ENCODE results near the gene AMZ2. TPM values are rescaled to one million over a fixed set of nuclear protein-coding genes. Genes with fewer than 3 reads are reported as not detected.
A peak's percentile ranks its signal among the peaks of the same experiment; 100 is the strongest.

The AMZ2 gene
- polyA plus RNA-seq, 3 donors, result 34.0 to 67.6 (median 67.2) TPM

- Histone ChIP-seq H4K20me1 (ENCODE audit: insufficient read depth, low read length) (no peaks in the 10 kb centered on the region), H3K4me3 (replicated peaks in 1 of 3; ENCODE audit: low read depth in 2 of 3, low read length in 3 of 3) (no peak overlapping the region), H3K27ac (ENCODE audit: low read depth in 1 of 2, low read length in 2 of 2) (peak overlapping the region; percentile 45 to 82), H3K4me2 (replicated peaks; ENCODE audit: extremely low read depth, low read length, poor library complexity, severe bottlenecking) (peak overlapping the region; percentile 19), H3K4me1 (ENCODE audit: control insufficient read depth in 1 of 2, insufficient read depth in 2 of 2, low read length in 2 of 2) (peaks cover 25 to 34% of the 10 kb centered on the region in 2 donors), H3K79me2 (ENCODE audit: insufficient read depth, low read length) (no peaks in the 10 kb centered on the region), H2AFZ (ENCODE audit: insufficient read depth, low read depth, low read length, poor library complexity, severe bottlenecking) (no peak overlapping the region), H3K9me3 (replicated peaks in 1 of 2; ENCODE audit: control insufficient read depth in 1 of 2, insufficient read depth in 1 of 2, low read length in 2 of 2) (no peaks in the 10 kb centered on the region), H3K36me3 (replicated peaks in 1 of 2; ENCODE audit: control insufficient read depth in 1 of 2, insufficient read depth in 2 of 2, low read length in 2 of 2) (peaks cover 0 to 3% of the 10 kb centered on the region in 2 donors), H3K9ac (ENCODE audit: insufficient read depth, low read length, poor library complexity, severe bottlenecking) (peak overlapping the region; percentile 28), H3K27me3 (ENCODE audit: control insufficient read depth in 2 of 2, insufficient read depth in 2 of 2, low read length in 2 of 2) (no peaks in the 10 kb centered on the region)
- Mint-ChIP-seq H3K9me3 (peaks cover 0 to 2% (median 1%) of the 10 kb centered on the region in 7 donors), H3K27me3 (ENCODE audit: low read depth in 3 of 3) (peaks cover 0 to 5% (median 2%) of the 10 kb centered on the region in 3 donors), H3K27ac (peak overlapping the region; percentile 61 to 92 (median 87)), H3K36me3 (peaks cover 21 to 25% of the 10 kb centered on the region in 2 donors), H3K4me3 (no peak overlapping the region), H3K4me1 (peaks cover 39% of the 10 kb centered on the region)
- intact Hi-C loops (cut with micrococcal nuclease), result no loop called here
- WGBS (ENCODE audit: insufficient coverage), result 10% methylated on average over 2 of the region's 4 CpGs
- no peak for TF ChIP-seq CTCF (IDR thresholded peaks at IDR 0.05)
- peak; percentile 58 to 72 (median 58) for DNase-seq
Observed at GRCh38 chr17:68305142-68305541, 57.3 kb downstream of the AMZ2 start.

Other genes starting within 250 kb of the AMZ2 start
- gene KPNA2, start 212.3 kb upstream of the AMZ2 start, polyA plus RNA-seq, result 10 to 100 TPM; 23.2 to 36.1 (median 23.2) TPM
- 10 to 100 TPM; 12.3 to 24.7 (median 14.0) TPM for gene SLC16A6, start 43.1 kb downstream of the AMZ2 start, polyA plus RNA-seq
- 10 to 100 TPM; 15.5 to 19.3 (median 19.2) TPM for gene ARSG, start 43.5 kb downstream of the AMZ2 start, polyA plus RNA-seq
- 10 to 100 TPM; 19.9 to 31.9 (median 22.1) TPM for gene WIPI1, start 209.5 kb downstream of the AMZ2 start, polyA plus RNA-seq